ENCODE measurements around the gene TOR1AIP1. TPM values are rescaled to one million over a fixed set of nuclear protein-coding genes. Genes with fewer than 3 reads are reported as not detected.

The TOR1AIP1 gene
- total RNA-seq, 1 donor from 2014 or later: 77.2 TPM

GRCh38 chr1:179911812-179912211, 29.7 kb downstream of the TOR1AIP1 start:
- H3K4me1 Mint-ChIP-seq: peaks cover 2% of the 10 kb centered on the region
- intact Hi-C loops (cut with micrococcal nuclease): loop anchor here (5.0 kb wide), 1 partner anchor 40 kb away; the partner anchor contains the start of gene CEP350
- H3K9me3 Mint-ChIP-seq: no peaks in the 10 kb centered on the region
- no peak for DNase-seq
- no peak overlapping the region for H3K27ac Mint-ChIP-seq
- no peaks in the 10 kb centered on the region for H3K27me3 Mint-ChIP-seq
- H3K36me3 Mint-ChIP-seq (ENCODE audit: low read depth): peaks cover 48% of the 10 kb centered on the region
- no peak overlapping the region for H3K4me3 Mint-ChIP-seq

GRCh38 chr1:179917601-179918429, 35.7 kb downstream of the TOR1AIP1 start:
- intact Hi-C loops (cut with micrococcal nuclease): no loop called here
- Mint-ChIP-seq H3K36me3 (ENCODE audit: low read depth) (peaks cover 48% of the 10 kb centered on the region), H3K4me3 (no peak overlapping the region), H3K27ac (no peak overlapping the region), H3K27me3 (no peaks in the 10 kb centered on the region), H3K4me1 (peaks cover 2% of the 10 kb centered on the region), H3K9me3 (no peaks in the 10 kb centered on the region)
- no peak for DNase-seq

GRCh38 chr1:179921472-179921871, 39.4 kb downstream of the TOR1AIP1 start:
- Mint-ChIP-seq H3K4me1 (peaks cover 2% of the 10 kb centered on the region), H3K36me3 (ENCODE audit: low read depth) (peaks cover 42% of the 10 kb centered on the region), H3K27ac (no peak overlapping the region), H3K9me3 (no peaks in the 10 kb centered on the region), H3K27me3 (no peaks in the 10 kb centered on the region), H3K4me3 (no peak overlapping the region)
- intact Hi-C loops (cut with micrococcal nuclease): no loop called here
- no peak for DNase-seq

- H3K36me3 Mint-ChIP-seq (ENCODE audit: low read depth): peaks cover 42% of the 10 kb centered on the region
- H3K9me3 Mint-ChIP-seq: no peaks in the 10 kb centered on the region
- DNase-seq: no peak
- no peak overlapping the region for H3K27ac Mint-ChIP-seq
- H3K27me3 Mint-ChIP-seq: no peaks in the 10 kb centered on the region
- peaks cover 2% of the 10 kb centered on the region for H3K4me1 Mint-ChIP-seq
- intact Hi-C loops (cut with micrococcal nuclease): no loop called here
- no peak overlapping the region for H3K4me3 Mint-ChIP-seq
Measured at GRCh38 chr1:179921981-179922872, 40.1 kb downstream of the TOR1AIP1 start.

GRCh38 chr1:179923029-179923428, 40.9 kb downstream of the TOR1AIP1 start:
- H3K4me1 Mint-ChIP-seq: peaks cover 2% of the 10 kb centered on the region
- H3K36me3 Mint-ChIP-seq (ENCODE audit: low read depth): peaks cover 35% of the 10 kb centered on the region
- no peak for DNase-seq
- intact Hi-C loops (cut with micrococcal nuclease): no loop called here
- H3K27me3 Mint-ChIP-seq: no peaks in the 10 kb centered on the region
- no peak overlapping the region for H3K4me3 Mint-ChIP-seq
- H3K9me3 Mint-ChIP-seq: no peaks in the 10 kb centered on the region
- no peak overlapping the region for H3K27ac Mint-ChIP-seq

GRCh38 chr1:179924268-179924667, 42.2 kb downstream of the TOR1AIP1 start:
- no peak for DNase-seq
- H3K4me3 Mint-ChIP-seq: no peak overlapping the region
- H3K4me1 Mint-ChIP-seq: no peaks in the 10 kb centered on the region
- no peaks in the 10 kb centered on the region for H3K9me3 Mint-ChIP-seq
- intact Hi-C loops (cut with micrococcal nuclease): no loop called here
- H3K27ac Mint-ChIP-seq: no peak overlapping the region
- H3K36me3 Mint-ChIP-seq (ENCODE audit: low read depth): peaks cover 24% of the 10 kb centered on the region
- H3K27me3 Mint-ChIP-seq: no peaks in the 10 kb centered on the region

- Mint-ChIP-seq H3K9me3 (no peaks in the 10 kb centered on the region), H3K36me3 (ENCODE audit: low read depth) (peaks cover 17% of the 10 kb centered on the region), H3K27ac (no peak overlapping the region), H3K4me3 (no peak overlapping the region), H3K27me3 (peaks cover 1% of the 10 kb centered on the region), H3K4me1 (no peaks in the 10 kb centered on the region)
- no peak for DNase-seq
- intact Hi-C loops (cut with micrococcal nuclease): no loop called here
Measured at GRCh38 chr1:179925302-179925701, 43.2 kb downstream of the TOR1AIP1 start.

- Mint-ChIP-seq H3K4me3 (no peak overlapping the region), H3K4me1 (no peaks in the 10 kb centered on the region), H3K27ac (no peak overlapping the region), H3K27me3 (peaks cover 3% of the 10 kb centered on the region), H3K36me3 (ENCODE audit: low read depth) (peaks cover 14% of the 10 kb centered on the region), H3K9me3 (no peaks in the 10 kb centered on the region)
- no peak for DNase-seq
- intact Hi-C loops (cut with micrococcal nuclease): no loop called here
Measured at GRCh38 chr1:179925922-179926849, 44.1 kb downstream of the TOR1AIP1 start.

- intact Hi-C loops (cut with micrococcal nuclease): no loop called here
- no peak for DNase-seq
- H3K4me1 Mint-ChIP-seq: no peaks in the 10 kb centered on the region
- no peak overlapping the region for H3K27ac Mint-ChIP-seq
- H3K9me3 Mint-ChIP-seq: no peaks in the 10 kb centered on the region
- peaks cover 8% of the 10 kb centered on the region for H3K36me3 Mint-ChIP-seq (ENCODE audit: low read depth)
- no peak overlapping the region for H3K4me3 Mint-ChIP-seq
- peaks cover 3% of the 10 kb centered on the region for H3K27me3 Mint-ChIP-seq
Measured at GRCh38 chr1:179926850-179927205, 44.7 kb downstream of the TOR1AIP1 start.

- Mint-ChIP-seq H3K36me3 (ENCODE audit: low read depth) (peaks cover 3% of the 10 kb centered on the region), H3K4me3 (no peak overlapping the region), H3K9me3 (no peaks in the 10 kb centered on the region), H3K27ac (no peak overlapping the region), H3K4me1 (no peaks in the 10 kb centered on the region), H3K27me3 (peaks cover 10% of the 10 kb centered on the region)
- DNase-seq: no peak
- intact Hi-C loops (cut with micrococcal nuclease): no loop called here
Measured at GRCh38 chr1:179929955-179930798, 48.1 kb downstream of the TOR1AIP1 start.

- intact Hi-C loops (cut with micrococcal nuclease): no loop called here
- H3K27me3 Mint-ChIP-seq: peaks cover 15% of the 10 kb centered on the region
- no peak overlapping the region for H3K27ac Mint-ChIP-seq
- peaks cover under 1% of the 10 kb centered on the region for H3K4me1 Mint-ChIP-seq
- no peaks in the 10 kb centered on the region for H3K36me3 Mint-ChIP-seq (ENCODE audit: low read depth)
- no peak for DNase-seq
- no peak overlapping the region for H3K4me3 Mint-ChIP-seq
- H3K9me3 Mint-ChIP-seq: no peaks in the 10 kb centered on the region
Measured at GRCh38 chr1:179930867-179931266, 48.8 kb downstream of the TOR1AIP1 start.

GRCh38 chr1:179933219-179933618, 51.1 kb downstream of the TOR1AIP1 start:
- Mint-ChIP-seq H3K27ac (no peak overlapping the region), H3K27me3 (peaks cover 27% of the 10 kb centered on the region), H3K9me3 (no peaks in the 10 kb centered on the region), H3K36me3 (ENCODE audit: low read depth) (no peaks in the 10 kb centered on the region), H3K4me3 (no peak overlapping the region), H3K4me1 (peaks cover 2% of the 10 kb centered on the region)
- peak; percentile 37 for DNase-seq
- intact Hi-C loops (cut with micrococcal nuclease): no loop called here
